Thoracic aorta (tissue), 2 donors: ENCODE data around the gene DUOX1. TPM values are rescaled to one million over a fixed set of nuclear protein-coding genes. Genes with fewer than 3 reads are reported as not detected.

Source experiments
- ATAC-seq: fragments of 150-250 bp; one replicate; pipeline ENCODE4 v1.8.0; 2017; ENCODE audit warnings: low read depth; ENCODE audit not compliant: insufficient number of reproducible peaks, low FRiP score
- DNase-seq: peaks from one replicate; pipeline ENCODE4 v3.0.0-alpha.2; 2020; ENCODE audit warnings: low spot score
- H3K27ac ChIP-seq, 2 donors: fragments of 200-600 bp; sonication (generic); 1 replicate in 1 of 2; 2 replicates in 1 of 2; pipeline ENCODE4 v1.5.1; 2016; ENCODE audit warnings: mild to moderate bottlenecking in 2 of 2, moderate library complexity in 2 of 2
- H3K27me3 ChIP-seq: fragments of 200-600 bp; sonication (generic); replicated peaks from 2 replicates; pipeline ENCODE4 v1.6.0; 2016; ENCODE audit warnings: mild to moderate bottlenecking; ENCODE audit not compliant: insufficient read depth
- H3K36me3 ChIP-seq: fragments of 200-600 bp; sonication (generic); one replicate; pipeline ENCODE4 v1.5.1; 2016
- H3K4me1 ChIP-seq, 2 donors: fragments of 200-600 bp; sonication (generic); 1 replicate in 1 of 2; 2 replicates in 1 of 2; pipeline versions ENCODE4 v1.5.1 to v1.6.0; 2016; ENCODE audit warnings: low read depth in 2 of 2, mild to moderate bottlenecking in 1 of 2; ENCODE audit not compliant: control insufficient read depth in 1 of 2
- H3K4me3 ChIP-seq: fragments of 200-600 bp; sonication (generic); 2 replicates; pipeline ENCODE4 v1.5.1; 2016; ENCODE audit warnings: mild to moderate bottlenecking
- H3K9me3 ChIP-seq: fragments of 200-600 bp; sonication (generic); 2 replicates; pipeline ENCODE4 v1.5.1; 2016
- CTCF ChIP-seq: fragments of 200-600 bp; sonication (generic); IDR thresholded peaks from one replicate; pipeline ENCODE4 v1.5.1; 2019; ENCODE audit warnings: antibody characterized with exemption
- total RNA-seq, 2 donors: library from RNA; depleted of rRNA; stranded (reverse); fragments of >200 nt; gene quantifications; one replicate each; pipeline versions ENCODE4 v1.1.0 to v1.2.3, GENCODE V29; 2016

Gene DUOX1
- total RNA-seq, 2 donors from 2014 or later = 0.56 to 0.68 TPM

- Histone ChIP-seq H3K27ac (no peak overlapping the region), H3K27me3 (peaks cover 10% of the 10 kb centered on the region), H3K36me3 (no peaks in the 10 kb centered on the region), H3K9me3 (no peaks in the 10 kb centered on the region), H3K4me3 (no peak overlapping the region), H3K4me1 (peaks cover 0 to 7% of the 10 kb centered on the region in 2 donors)
- no peak for TF ChIP-seq CTCF
- ATAC-seq (no peak), DNase-seq (no peak)
These were observed 7.9 kb downstream of the DUOX1 start for GRCh38 chr15:45137703-45138102.

GRCh38 chr15:45138814-45139765 lies 9.3 kb downstream of the DUOX1 start:
- H3K4me1 ChIP-seq = peaks cover 0 to 7% of the 10 kb centered on the region in 2 donors
- ATAC-seq (no peak), DNase-seq (no peak)
- H3K27me3 ChIP-seq = peaks cover 10% of the 10 kb centered on the region
- H3K27ac ChIP-seq = no peak overlapping the region
- TF ChIP-seq CTCF = no peak
- no peaks in the 10 kb centered on the region for H3K9me3 ChIP-seq
- no peak overlapping the region for H3K4me3 ChIP-seq
- H3K36me3 ChIP-seq = no peaks in the 10 kb centered on the region

GRCh38 chr15:45139770-45140169 lies 10.0 kb downstream of the DUOX1 start:
- peaks cover 10% of the 10 kb centered on the region for H3K27me3 ChIP-seq
- H3K36me3 ChIP-seq = no peaks in the 10 kb centered on the region
- no peak for TF ChIP-seq CTCF
- H3K27ac ChIP-seq = no peak overlapping the region
- ATAC-seq (no peak), DNase-seq (no peak)
- no peaks in the 10 kb centered on the region for H3K9me3 ChIP-seq
- H3K4me1 ChIP-seq = peaks cover 0 to 7% of the 10 kb centered on the region in 2 donors
- H3K4me3 ChIP-seq = no peak overlapping the region

- Histone ChIP-seq H3K9me3 (no peaks in the 10 kb centered on the region), H3K27ac (no peak overlapping the region), H3K4me3 (no peak overlapping the region), H3K4me1 (no peaks in the 10 kb centered on the region), H3K36me3 (no peaks in the 10 kb centered on the region), H3K27me3 (peaks cover 10% of the 10 kb centered on the region)
- ATAC-seq (no peak), DNase-seq (no peak)
- TF ChIP-seq CTCF = no peak
These were observed 10.9 kb downstream of the DUOX1 start for GRCh38 chr15:45140557-45141250.

- H3K4me3 ChIP-seq = no peak overlapping the region
- TF ChIP-seq CTCF = no peak
- H3K4me1 ChIP-seq = no peaks in the 10 kb centered on the region
- DNase-seq (no peak), ATAC-seq (no peak)
- no peaks in the 10 kb centered on the region for H3K36me3 ChIP-seq
- no peaks in the 10 kb centered on the region for H3K9me3 ChIP-seq
- H3K27ac ChIP-seq = no peak overlapping the region
- peaks cover 4% of the 10 kb centered on the region for H3K27me3 ChIP-seq
These were observed 11.6 kb downstream of the DUOX1 start for GRCh38 chr15:45141386-45141785.
